ENCODE measurements around the gene SUMF1.

Gene SUMF1

GRCh38 chr3:4497843-4498324 lies 30.8 kb upstream of the SUMF1 start:
- DNase-seq, result no peak

- DNase-seq, result no peak
Observed at GRCh38 chr3:4497005-4497692, 30.1 kb upstream of the SUMF1 start.

GRCh38 chr3:4496087-4496452 lies 29.0 kb upstream of the SUMF1 start:
- no peak for DNase-seq

GRCh38 chr3:4495294-4496086 lies 28.4 kb upstream of the SUMF1 start:
- DNase-seq, result no peak

- DNase-seq, result no peak
Observed at GRCh38 chr3:4494895-4495264, 27.8 kb upstream of the SUMF1 start.

- DNase-seq, result peak in 17 of 58 donors; percentile 4 to 67 (median 15)
Observed at GRCh38 chr3:4493941-4494894, 27.1 kb upstream of the SUMF1 start.

- DNase-seq, result peak; percentile 64 to 99 (median 95)
Observed at GRCh38 chr3:4493014-4493940, 26.2 kb upstream of the SUMF1 start, which contains the start of gene ITPR1. Gene ITPR1 (plus strand): TSS chr3:4493348. CDS start chr3:4516492, 23,144 bp downstream.

- peak in 43 of 58 donors; percentile 5 to 88 (median 38) for DNase-seq
Observed at GRCh38 chr3:4492208-4493013, 25.3 kb upstream of the SUMF1 start.

GRCh38 chr3:4491855-4492207 lies 24.8 kb upstream of the SUMF1 start:
- no peak for DNase-seq

- DNase-seq, result no peak
Observed at GRCh38 chr3:4478261-4478660, 11.2 kb upstream of the SUMF1 start.

GRCh38 chr3:4476496-4476895 lies 9.4 kb upstream of the SUMF1 start:
- DNase-seq, result no peak

- no peak for DNase-seq
Observed at GRCh38 chr3:4475804-4476203, 8.7 kb upstream of the SUMF1 start.

- DNase-seq, result peak in 10 of 58 donors; percentile 1 to 55 (median 8)
Observed at GRCh38 chr3:4474683-4475490, 7.8 kb upstream of the SUMF1 start.

GRCh38 chr3:4472766-4473165 lies 5.7 kb upstream of the SUMF1 start:
- no peak for DNase-seq

GRCh38 chr3:4472312-4472711 lies 5.2 kb upstream of the SUMF1 start:
- no peak for DNase-seq

- DNase-seq, result no peak
Observed at GRCh38 chr3:4471907-4472306, 4.8 kb upstream of the SUMF1 start.

- DNase-seq, result no peak
Observed at GRCh38 chr3:4467522-4467867, 426 bp upstream of the SUMF1 start.

- no peak for DNase-seq
Observed at GRCh38 chr3:4464576-4464975, 2.5 kb downstream of the SUMF1 start.

Measured in anterior cingulate cortex (tissue), 58 donors.